CD4-positive, alpha-beta T cell (primary cell): ENCODE measurements around the gene ETV4. TPM values are rescaled to one million over a fixed set of nuclear protein-coding genes. Genes with fewer than 3 reads are reported as not detected.

Source experiments
- ATAC-seq: fragments of 200-7000 bp; cut with Tn5 transposase; one replicate; pipeline ENCODE4 v1.10.0; 2022; ENCODE audit warnings: mild to moderate bottlenecking; ENCODE audit not compliant: poor library complexity
- CTCF ChIA-PET: fragments of 350-600 bp; sonication (Branson Sonifier 250); formaldehyde crosslinking; loops from one replicate; lab custom pipeline; 2021; ENCODE audit warnings: antibody characterized with exemption, inconsistent platforms; lab: Charles Lee
- POLR2A ChIA-PET: fragments of 350-600 bp; sonication (Branson Sonifier 250); formaldehyde crosslinking; loops from one replicate; lab custom pipeline; 2021; ENCODE audit warnings: antibody characterized with exemption, inconsistent platforms; lab: Charles Lee
- DNase-seq, 14 experiments: peaks; one replicate each; pipeline ENCODE4 v3.0.0-alpha.2; 2013 to 2020; ENCODE audit warnings: mixed read lengths in 2 of 14
- H3K27ac ChIP-seq, 2 donors: one replicate each; pipeline versions ENCODE4 v1.5.1 to v1.7.0; 2013; ENCODE audit warnings: low read length in 2 of 2, low read depth in 1 of 2, mild to moderate bottlenecking in 1 of 2
- H3K27me3 ChIP-seq, 2 experiments: 1 replicate in 1 of 2; 2 replicates in 1 of 2; pipeline versions ENCODE4 v1.6.1 to v1.7.0; 2013; ENCODE audit warnings: low read length in 2 of 2, control low read depth in 1 of 2, mild to moderate bottlenecking in 1 of 2, moderate library complexity in 1 of 2; ENCODE audit not compliant: insufficient read depth in 2 of 2, control insufficient read depth in 1 of 2
- H3K36me3 ChIP-seq: one replicate; pipeline ENCODE4 v1.6.1; 2013; ENCODE audit warnings: low read length, control low read depth; ENCODE audit not compliant: insufficient read depth
- H3K4me1 ChIP-seq: one replicate; pipeline ENCODE4 v1.6.1; 2013; ENCODE audit warnings: low read length, control low read depth; ENCODE audit not compliant: insufficient read depth
- H3K4me3 ChIP-seq: one replicate; pipeline ENCODE4 v1.5.1; 2013; ENCODE audit warnings: mild to moderate bottlenecking, low read length, moderate library complexity
- H3K9me3 ChIP-seq, 2 experiments: 1 replicate in 1 of 2; 2 replicates in 1 of 2; pipeline versions ENCODE4 v1.6.1 to v1.7.0; 2013; ENCODE audit warnings: low read length in 2 of 2, mild to moderate bottlenecking in 2 of 2, control low read depth in 1 of 2, moderate library complexity in 1 of 2; ENCODE audit not compliant: control insufficient read depth in 1 of 2, insufficient read depth in 1 of 2
- H3K27ac Mint-ChIP-seq: one replicate; pipeline ENCODE4 v1.8.0; 2020; ENCODE audit warnings: mixed read lengths
- H3K27me3 Mint-ChIP-seq: one replicate; pipeline ENCODE4 v1.8.0; 2021; ENCODE audit warnings: mixed read lengths
- H3K36me3 Mint-ChIP-seq: one replicate; pipeline ENCODE4 v1.8.0; 2021; ENCODE audit warnings: low read depth, mixed read lengths
- H3K4me1 Mint-ChIP-seq: one replicate; pipeline ENCODE4 v1.8.0; 2021; ENCODE audit warnings: low read depth, mixed read lengths
- H3K4me3 Mint-ChIP-seq: one replicate; pipeline ENCODE4 v1.8.0; 2020; ENCODE audit warnings: mild to moderate bottlenecking, mixed read lengths
- H3K9me3 Mint-ChIP-seq: one replicate; pipeline ENCODE4 v1.8.0; 2020; ENCODE audit warnings: mixed read lengths
- intact Hi-C, 2 experiments: fragments of 100-400 bp; cut with DNase I in 1 of 2; cut with micrococcal nuclease in 1 of 2; formaldehyde crosslinking; loops; one replicate each; pipeline versions ENCODE4 v1.15.1 to v1.9.0; 2023 to 2025; cut with DNase I, micrococcal nuclease
- total RNA-seq, 174 experiments: library from RNA in 2 of 174; stranded (reverse) in 2 of 174; gene quantifications; one replicate each; pipeline ENCODE4 v1.2.3 and lab custom pipeline; 2021 to 2026
- TF ChIP-seq, protein P1 (sequence below): fragments of 200-600 bp; IDR thresholded peaks from one replicate; pipeline ENCODE4 v1.8.0; 2022; ENCODE audit warnings: antibody characterized with exemption, mild to moderate bottlenecking

Gene ETV4
- total RNA-seq, 2 experiments from 2014 or later: not detected

DNA sequence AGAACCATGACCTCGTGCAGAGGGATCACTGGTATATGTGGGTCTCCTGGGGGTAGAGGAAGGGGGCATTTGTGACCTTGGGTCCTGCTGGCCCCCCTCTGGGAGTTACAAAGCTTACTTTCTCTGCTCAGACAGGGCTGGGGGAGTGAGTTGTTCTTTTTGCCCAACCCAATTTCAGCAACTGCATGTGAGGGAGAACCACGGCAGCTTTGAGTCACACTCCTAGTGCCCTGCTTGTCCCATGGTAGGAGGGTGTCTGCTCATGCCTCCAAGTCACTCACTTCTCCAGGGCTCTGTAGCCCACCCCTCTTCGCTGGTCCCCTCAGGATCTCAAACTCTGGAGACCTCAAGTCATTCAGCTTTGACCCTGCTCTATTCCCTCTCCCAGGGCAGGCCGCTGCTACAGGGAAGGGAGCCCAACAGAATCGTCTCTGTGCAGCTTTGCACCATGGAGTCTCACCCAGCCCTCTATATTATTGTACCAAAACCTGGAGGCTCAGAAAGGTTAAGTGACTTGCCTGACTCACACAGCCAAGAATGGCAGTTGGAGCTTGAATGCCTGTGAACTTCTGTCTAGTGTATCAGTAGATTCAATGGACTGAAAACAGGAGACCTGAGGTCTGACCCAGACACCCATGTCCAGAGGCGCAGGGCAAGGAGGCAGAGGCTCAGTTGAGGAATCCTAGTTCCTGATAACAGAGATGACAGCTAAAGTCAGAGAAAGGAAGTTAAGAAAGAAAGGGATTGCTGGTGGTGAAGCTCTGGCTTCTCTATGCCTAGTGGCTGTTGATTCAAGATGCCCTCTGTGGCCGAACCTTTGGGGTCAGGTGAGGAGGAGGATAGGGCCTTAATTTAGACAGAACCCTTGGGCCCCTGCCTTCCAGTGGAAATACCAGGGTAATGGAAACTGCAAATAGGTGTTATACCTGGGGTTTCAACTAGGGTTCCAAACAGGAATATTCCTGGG is 14.6 kb upstream of the ETV4 start:
- Mint-ChIP-seq H3K4me3 (no peak overlapping the region), H3K27ac (no peak overlapping the region), H3K27me3 (peaks cover 54% of the 10 kb centered on the region), H3K36me3 (no peaks in the 10 kb centered on the region), H3K9me3 (no peaks in the 10 kb centered on the region), H3K4me1 (peaks cover 5% of the 10 kb centered on the region)
- no peak overlapping the region for H3K4me3 ChIP-seq
- DNase-seq: no peak
- ATAC-seq: no peak
- intact Hi-C loops: no loop called here
- H3K27me3 ChIP-seq: peaks cover 18 to 21% of the 10 kb centered on the region in 2 experiments
- TF ChIP-seq, protein P1, sequence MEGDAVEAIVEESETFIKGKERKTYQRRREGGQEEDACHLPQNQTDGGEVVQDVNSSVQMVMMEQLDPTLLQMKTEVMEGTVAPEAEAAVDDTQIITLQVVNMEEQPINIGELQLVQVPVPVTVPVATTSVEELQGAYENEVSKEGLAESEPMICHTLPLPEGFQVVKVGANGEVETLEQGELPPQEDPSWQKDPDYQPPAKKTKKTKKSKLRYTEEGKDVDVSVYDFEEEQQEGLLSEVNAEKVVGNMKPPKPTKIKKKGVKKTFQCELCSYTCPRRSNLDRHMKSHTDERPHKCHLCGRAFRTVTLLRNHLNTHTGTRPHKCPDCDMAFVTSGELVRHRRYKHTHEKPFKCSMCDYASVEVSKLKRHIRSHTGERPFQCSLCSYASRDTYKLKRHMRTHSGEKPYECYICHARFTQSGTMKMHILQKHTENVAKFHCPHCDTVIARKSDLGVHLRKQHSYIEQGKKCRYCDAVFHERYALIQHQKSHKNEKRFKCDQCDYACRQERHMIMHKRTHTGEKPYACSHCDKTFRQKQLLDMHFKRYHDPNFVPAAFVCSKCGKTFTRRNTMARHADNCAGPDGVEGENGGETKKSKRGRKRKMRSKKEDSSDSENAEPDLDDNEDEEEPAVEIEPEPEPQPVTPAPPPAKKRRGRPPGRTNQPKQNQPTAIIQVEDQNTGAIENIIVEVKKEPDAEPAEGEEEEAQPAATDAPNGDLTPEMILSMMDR: no peak
- no peak overlapping the region for H3K27ac ChIP-seq
- POLR2A ChIA-PET: no interaction called here
- no peaks in the 10 kb centered on the region for H3K4me1 ChIP-seq
- H3K36me3 ChIP-seq: no peaks in the 10 kb centered on the region
- no peaks in the 10 kb centered on the region for H3K9me3 ChIP-seq
- CTCF ChIA-PET: no interaction called here

DNA sequence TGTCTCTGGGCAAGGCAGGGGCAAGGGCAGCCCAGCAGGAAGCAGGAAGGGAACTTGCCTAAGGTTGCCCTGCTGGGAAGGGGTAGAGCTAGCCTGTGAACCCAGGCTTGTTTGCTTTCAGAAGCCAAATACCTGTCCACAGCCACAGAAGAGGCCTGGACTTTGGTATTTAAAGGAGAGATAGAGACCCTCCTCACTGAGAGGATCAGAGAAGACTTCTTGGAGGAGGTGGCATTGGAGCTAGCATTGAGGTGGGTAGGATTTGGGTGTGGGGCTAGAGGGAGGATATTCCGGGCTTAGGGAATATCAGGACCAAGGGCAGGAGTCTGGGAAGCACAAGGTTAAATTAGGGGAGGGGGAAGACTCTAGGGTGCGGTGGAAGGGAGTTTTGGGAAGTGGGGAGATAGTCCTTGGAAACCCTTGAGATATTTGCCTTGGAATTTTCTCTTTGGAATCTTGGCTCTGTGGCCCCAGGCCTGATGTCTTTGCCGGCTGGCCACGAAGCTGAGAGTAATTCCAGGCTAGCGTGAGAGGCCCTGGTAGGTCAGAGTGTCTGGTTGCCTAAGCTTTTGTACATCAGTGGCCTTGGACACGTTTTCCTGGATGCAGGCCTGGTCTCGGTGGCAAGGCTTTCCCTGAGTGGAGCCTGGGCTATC is 13.1 kb upstream of the ETV4 start:
- ChIA-PET POLR2A (interaction anchor here (0.7 kb wide), 1 partner anchor 186 kb away, joined by 3 read pairs; no protein-coding TSS in a partner anchor), CTCF (no interaction called here)
- Mint-ChIP-seq H3K27ac (no peak overlapping the region), H3K9me3 (no peaks in the 10 kb centered on the region), H3K4me3 (no peak overlapping the region), H3K36me3 (no peaks in the 10 kb centered on the region), H3K27me3 (peaks cover 52% of the 10 kb centered on the region), H3K4me1 (peaks cover 5% of the 10 kb centered on the region)
- Histone ChIP-seq H3K36me3 (no peaks in the 10 kb centered on the region), H3K9me3 (peaks cover 0 to 3% of the 10 kb centered on the region in 2 experiments), H3K27ac (no peak overlapping the region), H3K4me3 (no peak overlapping the region), H3K4me1 (no peaks in the 10 kb centered on the region), H3K27me3 (peaks cover 20 to 24% of the 10 kb centered on the region in 2 experiments)
- ATAC-seq: no peak
- intact Hi-C loops: no loop called here
- TF ChIP-seq, protein P1: no peak
- DNase-seq: no peak

DNA sequence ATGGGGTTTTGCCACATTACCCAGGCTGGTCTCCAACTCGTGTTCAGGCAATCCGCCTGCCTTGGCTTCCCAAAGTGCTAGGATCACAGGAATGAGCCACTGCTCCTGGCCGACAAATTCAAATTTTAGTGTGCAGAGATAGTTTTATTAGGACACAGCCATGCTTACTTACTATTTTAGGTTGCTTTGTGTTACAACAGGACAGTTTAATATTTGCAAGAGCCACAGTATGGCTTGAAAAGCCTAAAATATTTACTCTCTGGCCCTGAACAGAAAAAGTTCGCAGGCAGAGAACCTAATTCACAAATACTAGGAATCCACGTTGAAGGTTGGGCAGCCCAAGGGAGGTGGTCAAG is 12.6 kb upstream of the ETV4 start:
- ChIA-PET CTCF (interaction anchor here (0.8 kb wide), 1 partner anchor 16 kb away, joined by 3 read pairs; no protein-coding TSS in a partner anchor), POLR2A (interaction anchor here (0.7 kb wide), 1 partner anchor 185 kb away, joined by 3 read pairs; no protein-coding TSS in a partner anchor)
- TF ChIP-seq, protein P1: no peak
- Mint-ChIP-seq H3K27me3 (peaks cover 53% of the 10 kb centered on the region), H3K9me3 (no peaks in the 10 kb centered on the region), H3K4me1 (peaks cover 5% of the 10 kb centered on the region), H3K36me3 (no peaks in the 10 kb centered on the region), H3K27ac (no peak overlapping the region), H3K4me3 (no peak overlapping the region)
- Histone ChIP-seq H3K9me3 (peaks cover 0 to 3% of the 10 kb centered on the region in 2 experiments), H3K4me3 (no peak overlapping the region), H3K27ac (no peak overlapping the region), H3K27me3 (peaks cover 22 to 24% of the 10 kb centered on the region in 2 experiments), H3K36me3 (no peaks in the 10 kb centered on the region), H3K4me1 (no peaks in the 10 kb centered on the region)
- intact Hi-C loops: no loop called here
- ATAC-seq (no peak), DNase-seq (no peak)
